ENCODE measurements around the gene CRYBB3. TPM values are rescaled to one million over a fixed set of nuclear protein-coding genes. Genes with fewer than 3 reads are reported as not detected.

The CRYBB3 gene
- total RNA-seq = not detected in 2 replicates

GRCh38 chr22:25199731-25200520, at the start of gene CRYBB3:
TSS of gene CRYBB3 (plus strand) at chr22:25199858. CDS start at chr22:25201397, 1,539 bp downstream.

GRCh38 chr22:25219211-25219689, 19.6 kb downstream of the CRYBB3 start, which contains the start of gene CRYBB2:
TSS of gene CRYBB2 (plus strand) at chr22:25219639. CDS start at chr22:25221430, 1,791 bp downstream.

Other genes with a start within 250 kb of the CRYBB3 start
- 25.4 and 33.3 TPM in 2 replicates for gene KIAA1671, start 247.1 kb upstream of the CRYBB3 start, total RNA-seq
- not detected in 2 replicates for gene CRYBB2, start 19.8 kb downstream of the CRYBB3 start, total RNA-seq